Endothelial cell of umbilical vein (primary cell): Measurements from ENCODE around the gene PCLO. TPM values are rescaled to one million over a fixed set of nuclear protein-coding genes. Genes with fewer than 3 reads are reported as not detected.

Source experiments
- BruUV-seq: library from RNA; stranded (reverse); fragments of 400-500 nt; replicated peaks from 2 replicates; lab custom pipeline; 2021; lab: Mats Ljungman, UMichigan
- CTCF ChIA-PET: fragments of 300-600, 350-600 bp; sonication (Branson Sonifier 250); formaldehyde crosslinking; loops from one replicate; lab custom pipeline; 2021; ENCODE audit warnings: antibody characterized with exemption, inconsistent platforms; lab: Charles Lee
- POLR2A ChIA-PET: fragments of 300-600, 350-600 bp; sonication (Branson Sonifier 250); formaldehyde crosslinking; loops from one replicate; lab custom pipeline; 2021; ENCODE audit warnings: antibody characterized with exemption, inconsistent platforms; lab: Charles Lee
- DNase-seq: peaks from one replicate; pipeline ENCODE4 v3.0.0-alpha.2; 2011; ENCODE audit warnings: low read depth, low spot score
- FAIRE-seq: peaks from 2 replicates; lab custom pipeline; 2011; peaks lifted over from hg19 to GRCh38; lab: Jason Lieb, UNC
- H2AFZ ChIP-seq: 2 replicates; pipeline ENCODE4 v1.6.0; 2012; ENCODE audit warnings: low read depth, low read length, control low read depth, inconsistent platforms
- H3K27ac ChIP-seq: 2 replicates; pipeline ENCODE4 v1.5.1; 2011; ENCODE audit warnings: low read depth, mild to moderate bottlenecking, control low read depth, low read length, moderate library complexity; ENCODE audit not compliant: insufficient read depth
- H3K27me3 ChIP-seq, 2 experiments: 2 replicates each; pipeline versions ENCODE4 v1.6.0 to v1.6.1; 2011; ENCODE audit warnings: low read length in 2 of 2, mixed read lengths in 1 of 2; ENCODE audit not compliant: control insufficient read depth in 2 of 2, insufficient read depth in 2 of 2
- H3K36me3 ChIP-seq, 2 experiments: 2 replicates in 1 of 2; 3 replicates in 1 of 2; pipeline ENCODE4 v1.5.1; 2011; ENCODE audit warnings: low read length in 2 of 2, mild to moderate bottlenecking in 1 of 2, moderate library complexity in 1 of 2; ENCODE audit not compliant: control insufficient read depth in 2 of 2, insufficient read depth in 2 of 2; ENCODE audit errors: extremely low read depth in 1 of 2
- H3K4me1 ChIP-seq: 3 replicates; pipeline ENCODE4 v1.5.1; 2011; ENCODE audit warnings: mild to moderate bottlenecking, low read length; ENCODE audit not compliant: control insufficient read depth, insufficient read depth; ENCODE audit errors: extremely low read depth
- H3K4me2 ChIP-seq: 2 replicates; pipeline ENCODE4 v1.6.1; 2011; ENCODE audit warnings: low read length, control low read depth, mixed read lengths; ENCODE audit not compliant: insufficient read depth
- H3K4me3 ChIP-seq, 3 experiments: fragments of 200-600 bp in 1 of 3; sonication (generic), shearing (Covaris generic) in 1 of 3; replicated peaks in 1 of 3; 2 replicates each; pipeline ENCODE4 v1.5.1; 2011 to 2016; ENCODE audit warnings: control low read depth in 3 of 3, low read length in 3 of 3, mild to moderate bottlenecking in 2 of 3, inconsistent platforms in 1 of 3, low read depth in 1 of 3, moderate library complexity in 1 of 3; ENCODE audit not compliant: insufficient read depth in 1 of 3
- H3K79me2 ChIP-seq: 2 replicates; pipeline ENCODE4 v1.6.0; 2012; ENCODE audit warnings: low read length, inconsistent platforms; ENCODE audit not compliant: control insufficient read depth, insufficient read depth
- H3K9ac ChIP-seq: replicated peaks from 2 replicates; pipeline ENCODE3; 2011; ENCODE audit warnings: low read length, control low read depth; ENCODE audit not compliant: insufficient read depth; ENCODE audit errors: extremely low read depth
- H3K9me1 ChIP-seq: replicated peaks from 3 replicates; pipeline ENCODE4 v1.6.0; 2011; ENCODE audit warnings: mild to moderate bottlenecking, low read length; ENCODE audit not compliant: control insufficient read depth, insufficient read depth; ENCODE audit errors: extremely low read depth
- H3K9me3 ChIP-seq: replicated peaks from 2 replicates; pipeline ENCODE4 v1.5.1; 2012; ENCODE audit warnings: low read length, inconsistent platforms; ENCODE audit not compliant: control insufficient read depth, insufficient read depth
- H4K20me1 ChIP-seq: replicated peaks from 2 replicates; pipeline ENCODE3; 2011; ENCODE audit warnings: mild to moderate bottlenecking, low read length; ENCODE audit not compliant: control insufficient read depth, insufficient read depth; ENCODE audit errors: extremely low read depth
- FOS ChIP-seq: IDR thresholded peaks from 2 replicates; pipeline ENCODE4 v1.6.1; 2011; ENCODE audit warnings: mild to moderate bottlenecking, low read length, moderate library complexity, borderline replicate concordance; ENCODE audit not compliant: insufficient read depth
- GATA2 ChIP-seq: IDR thresholded peaks from 2 replicates; pipeline ENCODE4 v1.7.0; 2011; ENCODE audit warnings: low read depth, mild to moderate bottlenecking, moderate library complexity, mixed read lengths, low read length; ENCODE audit not compliant: insufficient read length, insufficient read depth
- JUN ChIP-seq: IDR thresholded peaks from 2 replicates; pipeline ENCODE4 v1.6.1; 2011; ENCODE audit warnings: borderline replicate concordance, low read depth; ENCODE audit not compliant: insufficient read length, insufficient read depth
- MAX ChIP-seq: IDR thresholded peaks from 2 replicates; pipeline ENCODE4 v1.6.1; 2011; ENCODE audit not compliant: insufficient read depth, insufficient read length
- MYC ChIP-seq: IDR thresholded peaks from one replicate; pipeline ENCODE4 v1.6.1; 2011; ENCODE audit warnings: mild to moderate bottlenecking, low read depth, low read length
- POLR2A ChIP-seq: IDR thresholded peaks from 2 replicates; pipeline ENCODE4 v1.6.1; 2012; ENCODE audit warnings: low read depth, mild to moderate bottlenecking, control low read depth, low read length
- POLR2AphosphoS5 ChIP-seq: IDR thresholded peaks from 2 replicates; pipeline ENCODE4 v1.6.1; 2012; ENCODE audit warnings: low read depth, mild to moderate bottlenecking, control low read depth, low read length, moderate library complexity; ENCODE audit not compliant: insufficient read depth
- dilution Hi-C: fragments of 300-500 bp; cut with MboI; formaldehyde crosslinking; loops from one replicate; pipeline ENCODE4 v1.15.0; 2019; ENCODE audit warnings: low sequenced_read_pairs; ENCODE audit not compliant: extremely low pct_ligation_motif_present
- intact Hi-C: fragments of 100-400 bp; cut with micrococcal nuclease; formaldehyde crosslinking; loops from one replicate; pipeline ENCODE4 v1.10.0; 2022
- polyA plus RNA-seq, 4 experiments: library from polyadenylated mRNA; depleted of rRNA in 3 of 4; stranded (reverse) in 3 of 4; unstranded in 1 of 4; fragments of >200 nt; gene quantifications; 2 replicates each; pipeline versions ENCODE4 v1.2.1 to v1.2.3, GENCODE V29; 2011 to 2012; ENCODE audit warnings: missing spikeins in 1 of 4
- total RNA-seq: library from RNA; stranded (reverse); gene quantifications from 2 replicates; pipeline ENCODE4 v1.2.3, GENCODE V29; 2021

The PCLO gene
- total and polyA plus RNA-seq, 2 donors (not counting 3 experiments of a cell fraction or from before 2014, with no cell fraction given) = 0.04 to 0.75 TPM

GRCh38 chr7:83159731-83160130 is 3.0 kb downstream of the PCLO start:
- no peaks in the 10 kb centered on the region for H3K79me2 ChIP-seq
- no peaks in the 10 kb centered on the region for H3K9me3 ChIP-seq
- H4K20me1 ChIP-seq = no peaks in the 10 kb centered on the region
- FAIRE-seq (no peak), DNase-seq (no peak)
- dilution Hi-C loops (no loop called here), intact Hi-C loops (loop anchor here (5.0 kb wide), 1 partner anchor 347 kb away; no protein-coding TSS in a partner anchor)
- TF ChIP-seq GATA2 = no peak
- no peak for TF ChIP-seq POLR2AphosphoS5
- no peak for TF ChIP-seq MYC
- no peak for TF ChIP-seq POLR2A
- no peak for TF ChIP-seq JUN
- TF ChIP-seq FOS = no peak
- TF ChIP-seq MAX = no peak
- POLR2A ChIA-PET = no interaction called here
- no TSS peak for BruUV-seq
- H3K27ac ChIP-seq = no peak overlapping the region
- H2AFZ ChIP-seq = no peak overlapping the region
- no peak overlapping the region for H3K4me2 ChIP-seq
- CTCF ChIA-PET = no interaction called here
- no peaks in the 10 kb centered on the region for H3K36me3 ChIP-seq
- H3K9ac ChIP-seq = no peak overlapping the region
- H3K9me1 ChIP-seq = no peaks in the 10 kb centered on the region
- H3K4me1 ChIP-seq = peaks cover 9% of the 10 kb centered on the region
- H3K4me3 ChIP-seq = no peak overlapping the region
- peaks cover 4 to 14% of the 10 kb centered on the region in 2 experiments for H3K27me3 ChIP-seq

- TF ChIP-seq GATA2 = no peak
- TF ChIP-seq JUN = no peak
- no peaks in the 10 kb centered on the region for H3K9me3 ChIP-seq
- no peaks in the 10 kb centered on the region for H3K36me3 ChIP-seq
- no peak overlapping the region for H3K27ac ChIP-seq
- dilution Hi-C loops = no loop called here
- intact Hi-C loops = no loop called here
- no peak for DNase-seq
- no peaks in the 10 kb centered on the region for H4K20me1 ChIP-seq
- no peak overlapping the region for H2AFZ ChIP-seq
- no TSS peak for BruUV-seq
- no peak overlapping the region for H3K4me3 ChIP-seq
- no peaks in the 10 kb centered on the region for H3K4me1 ChIP-seq
- no peaks in the 10 kb centered on the region for H3K79me2 ChIP-seq
- FAIRE-seq = no peak
- H3K9me1 ChIP-seq = no peaks in the 10 kb centered on the region
- no peak overlapping the region for H3K9ac ChIP-seq
- ChIA-PET POLR2A (no interaction called here), CTCF (no interaction called here)
- peaks cover 0 to 4% of the 10 kb centered on the region in 2 experiments for H3K27me3 ChIP-seq
- no peak overlapping the region for H3K4me2 ChIP-seq
Observed at GRCh38 chr7:83156006-83156405, 6.7 kb downstream of the PCLO start.
